Stimulated activated effector memory CD8-positive, alpha-beta T cell treated with anti-CD3 and anti-CD28 coated beads, Interleukin-12 subunit alpha, Interleukin-12 subunit beta, amount 100 ng/mL, for 72 hours (primary cell): Measurements from ENCODE around the gene CILP.
A peak's percentile ranks its signal among the peaks of the same experiment; 100 is the strongest.

Experiments
- ATAC-seq: fragments of 150-1000 bp; cut with Tn5 transposase; 2 replicates; pipeline ENCODE4 v1.10.0; 2021
- DNase-seq, 2 donors: peaks; one replicate each; pipeline ENCODE4 v3.0.0; 2021 to 2022; ENCODE audit warnings: low spot score in 2 of 2
- H3K27ac Mint-ChIP-seq: one replicate; pipeline ENCODE4 v1.8.0; 2022; ENCODE audit warnings: mild to moderate bottlenecking, mixed read lengths
- H3K36me3 Mint-ChIP-seq: one replicate; pipeline ENCODE4 v1.8.0; 2022; ENCODE audit warnings: mild to moderate bottlenecking, mixed read lengths
- H3K4me1 Mint-ChIP-seq: one replicate; pipeline ENCODE4 v1.8.0; 2022; ENCODE audit warnings: mixed read lengths
- H3K4me3 Mint-ChIP-seq: one replicate; pipeline ENCODE4 v1.8.0; 2022; ENCODE audit warnings: mild to moderate bottlenecking, mixed read lengths
- H3K9me3 Mint-ChIP-seq: one replicate; pipeline ENCODE4 v1.8.0; 2022; ENCODE audit warnings: mixed read lengths

Gene CILP

GRCh38 chr15:65164139-65164538 is 47.1 kb downstream of the CILP start:
- no peak overlapping the region for H3K27ac Mint-ChIP-seq
- no peak overlapping the region for H3K4me3 Mint-ChIP-seq
- peaks cover 91% of the 10 kb centered on the region for H3K36me3 Mint-ChIP-seq
- no peaks in the 10 kb centered on the region for H3K4me1 Mint-ChIP-seq
- ATAC-seq (no peak), DNase-seq (no peak)
- H3K9me3 Mint-ChIP-seq: no peaks in the 10 kb centered on the region

DNA sequence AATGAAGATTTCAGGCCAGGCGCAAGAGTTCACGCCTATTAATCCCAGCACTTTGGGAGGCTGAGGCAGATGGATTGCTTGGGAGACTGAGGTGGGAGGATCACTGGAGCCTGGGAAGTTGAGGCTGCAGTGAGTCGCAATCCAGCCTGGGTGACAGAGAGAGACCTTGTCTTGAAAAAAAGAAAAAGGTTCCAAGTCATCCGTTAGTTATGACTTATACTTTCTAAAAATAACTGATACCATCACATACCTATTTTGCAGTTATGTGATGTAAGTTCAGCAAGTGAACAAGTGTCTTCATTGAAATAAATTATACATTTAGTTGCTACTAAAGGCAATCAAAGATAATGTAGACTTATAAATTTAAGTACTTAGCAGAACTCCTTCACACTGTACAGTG is 48.2 kb downstream of the CILP start:
- H3K4me3 Mint-ChIP-seq: no peak overlapping the region
- H3K9me3 Mint-ChIP-seq: no peaks in the 10 kb centered on the region
- no peak for ATAC-seq
- peaks cover 91% of the 10 kb centered on the region for H3K36me3 Mint-ChIP-seq
- no peak for DNase-seq
- no peak overlapping the region for H3K27ac Mint-ChIP-seq
- no peaks in the 10 kb centered on the region for H3K4me1 Mint-ChIP-seq

DNA sequence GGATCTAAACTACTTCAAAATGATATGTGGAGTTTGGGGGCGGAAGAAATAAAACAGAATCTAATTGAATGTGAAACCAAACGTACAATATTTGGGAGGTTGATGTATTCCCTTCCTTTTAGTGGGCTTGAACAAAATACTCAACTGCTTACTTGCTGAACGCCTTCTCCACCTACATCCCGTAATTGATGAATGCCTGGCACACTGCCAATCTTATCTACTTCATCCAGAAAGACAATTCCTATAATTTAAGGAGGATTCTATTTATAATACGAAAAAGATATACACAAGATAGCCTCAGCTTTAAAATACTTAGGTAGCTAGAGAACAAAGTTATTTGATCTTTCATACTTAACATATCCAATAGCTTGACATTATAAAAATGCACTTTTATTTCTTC is 54.6 kb downstream of the CILP start:
- Mint-ChIP-seq H3K27ac (peak overlapping the region; percentile 37), H3K36me3 (peaks cover 96% of the 10 kb centered on the region), H3K4me3 (no peak overlapping the region), H3K9me3 (no peaks in the 10 kb centered on the region), H3K4me1 (no peaks in the 10 kb centered on the region)
- DNase-seq (no peak), ATAC-seq (no peak)

DNA sequence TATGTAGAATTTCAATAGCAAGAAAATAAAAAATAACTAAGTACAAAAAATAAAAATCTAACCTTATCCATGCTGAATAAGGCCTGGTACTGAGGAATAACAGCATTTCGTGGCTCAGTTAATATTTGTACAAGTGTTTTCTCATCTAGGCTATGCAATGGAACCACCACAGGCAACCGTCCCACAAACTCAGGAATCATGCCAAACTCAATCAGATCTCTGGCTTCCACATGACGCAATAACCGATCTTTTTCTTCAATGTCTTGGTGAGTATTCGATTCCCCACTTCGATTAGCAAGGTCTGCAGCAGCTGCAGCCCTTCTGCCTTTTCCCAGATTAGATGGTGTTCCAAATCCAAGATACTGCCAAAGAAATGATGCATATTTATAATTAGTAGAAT is 56.6 kb downstream of the CILP start:
- Mint-ChIP-seq H3K4me3 (no peak overlapping the region), H3K36me3 (peaks cover 98% of the 10 kb centered on the region), H3K27ac (no peak overlapping the region), H3K9me3 (no peaks in the 10 kb centered on the region), H3K4me1 (no peaks in the 10 kb centered on the region)
- no peak for ATAC-seq
- DNase-seq: no peak

DNA sequence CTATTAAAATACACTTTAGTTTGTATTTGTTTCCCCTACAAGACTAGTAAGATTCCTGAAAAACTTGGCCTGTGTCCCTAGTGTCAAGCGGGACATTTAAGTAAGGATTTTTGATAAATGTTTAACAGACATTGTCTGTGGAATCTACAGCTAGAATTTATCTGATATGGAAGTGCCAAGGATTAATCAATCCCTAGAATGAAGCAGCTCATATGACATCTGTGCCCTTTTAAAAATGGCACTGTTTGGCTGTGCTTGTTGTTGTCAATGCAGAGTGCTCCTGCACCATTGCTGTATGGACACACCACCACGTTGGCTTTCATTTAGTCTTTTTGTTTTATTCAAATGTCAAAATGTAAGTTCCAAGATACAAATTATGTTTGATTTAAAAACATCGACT is 63.4 kb downstream of the CILP start:
- Mint-ChIP-seq H3K36me3 (peaks cover 50% of the 10 kb centered on the region), H3K4me3 (no peak overlapping the region), H3K27ac (no peak overlapping the region), H3K9me3 (no peaks in the 10 kb centered on the region), H3K4me1 (no peaks in the 10 kb centered on the region)
- no peak for DNase-seq
- no peak for ATAC-seq

GRCh38 chr15:65146438-65146837 is 64.8 kb downstream of the CILP start:
- Mint-ChIP-seq H3K4me3 (no peak overlapping the region), H3K4me1 (no peaks in the 10 kb centered on the region), H3K27ac (no peak overlapping the region), H3K9me3 (no peaks in the 10 kb centered on the region), H3K36me3 (peaks cover 35% of the 10 kb centered on the region)
- DNase-seq: no peak
- ATAC-seq: no peak
